ENCODE measurements around the gene SUN3.

- TF ChIP-seq CTCF (conservative IDR thresholded peaks at IDR 0.05; ENCODE audit: low read depth, low read length) = no peak
- no peak for TF ChIP-seq EZH2phosphoT487 (IDR thresholded peaks at IDR 0.05; ENCODE audit: borderline replicate concordance, low read length)
- TF ChIP-seq EZH2 (IDR thresholded peaks at IDR 0.05; ENCODE audit: low read length, unreplicated experiment) = no peak
Measured at GRCh38 chr7:48052748-48053147, 23.8 kb upstream of the SUN3 start.
